ENCODE measurements around the gene PLEKHO2.

DNA sequence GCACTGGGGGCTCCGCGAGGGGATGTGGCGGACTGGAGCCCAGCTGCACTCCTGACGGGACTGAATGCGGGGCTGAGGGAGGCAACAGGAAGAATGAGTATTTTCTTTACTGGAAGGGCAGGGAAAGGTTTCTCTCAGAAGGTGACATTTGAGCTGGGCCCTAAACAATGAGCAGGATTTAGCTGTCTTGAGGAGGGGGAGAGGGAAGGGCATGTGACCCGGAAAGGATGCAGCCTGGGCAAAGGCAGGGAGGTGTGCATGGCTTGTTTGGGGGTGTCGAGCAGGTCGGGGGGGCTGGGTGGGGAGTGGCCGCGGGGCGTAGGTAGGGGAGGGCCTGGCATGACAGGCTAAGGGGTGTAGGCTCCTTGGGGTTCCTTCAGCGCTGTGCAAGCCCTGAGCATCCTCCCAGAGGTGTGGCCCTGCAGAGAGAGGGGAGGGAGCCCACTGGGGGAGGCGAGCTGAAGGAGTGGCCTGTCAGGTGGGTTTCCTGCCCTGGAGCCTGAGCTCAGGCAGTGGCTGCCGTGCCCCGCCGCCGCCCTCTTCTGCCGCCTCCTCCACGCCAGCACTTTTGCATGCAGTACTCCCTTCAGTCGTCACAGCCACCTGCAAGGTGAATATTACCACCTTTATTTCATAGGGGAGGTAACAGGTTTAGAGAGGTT is 52.8 kb downstream of the PLEKHO2 start:
- TF ChIP-seq, protein P1, sequence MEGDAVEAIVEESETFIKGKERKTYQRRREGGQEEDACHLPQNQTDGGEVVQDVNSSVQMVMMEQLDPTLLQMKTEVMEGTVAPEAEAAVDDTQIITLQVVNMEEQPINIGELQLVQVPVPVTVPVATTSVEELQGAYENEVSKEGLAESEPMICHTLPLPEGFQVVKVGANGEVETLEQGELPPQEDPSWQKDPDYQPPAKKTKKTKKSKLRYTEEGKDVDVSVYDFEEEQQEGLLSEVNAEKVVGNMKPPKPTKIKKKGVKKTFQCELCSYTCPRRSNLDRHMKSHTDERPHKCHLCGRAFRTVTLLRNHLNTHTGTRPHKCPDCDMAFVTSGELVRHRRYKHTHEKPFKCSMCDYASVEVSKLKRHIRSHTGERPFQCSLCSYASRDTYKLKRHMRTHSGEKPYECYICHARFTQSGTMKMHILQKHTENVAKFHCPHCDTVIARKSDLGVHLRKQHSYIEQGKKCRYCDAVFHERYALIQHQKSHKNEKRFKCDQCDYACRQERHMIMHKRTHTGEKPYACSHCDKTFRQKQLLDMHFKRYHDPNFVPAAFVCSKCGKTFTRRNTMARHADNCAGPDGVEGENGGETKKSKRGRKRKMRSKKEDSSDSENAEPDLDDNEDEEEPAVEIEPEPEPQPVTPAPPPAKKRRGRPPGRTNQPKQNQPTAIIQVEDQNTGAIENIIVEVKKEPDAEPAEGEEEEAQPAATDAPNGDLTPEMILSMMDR (IDR thresholded peaks at IDR 0.05; ENCODE audit: insufficient read depth, low read length, poor library complexity, severe bottlenecking), result no peak
- TF ChIP-seq EZH2phosphoT487 (conservative IDR thresholded peaks at IDR 0.05; ENCODE audit: low read length), result no peak
